Testis (tissue), 2 donors: ENCODE measurements around the gene CHI3L1.

Source experiments
- CTCF ChIP-seq, 3 experiments: fragments of 450-650 bp in 2 of 3; fragments of 200-600 bp in 1 of 3; sonication (generic) in 1 of 3; IDR thresholded peaks; one replicate each; pipeline ENCODE4 v1.5.1; 2016 to 2019; ENCODE audit warnings: antibody characterized with exemption in 3 of 3, mild to moderate bottlenecking in 2 of 3, moderate library complexity in 1 of 3
- POLR2A ChIP-seq: fragments of 450-650 bp; IDR thresholded peaks from one replicate; pipeline ENCODE4 v1.6.1; 2017; ENCODE audit warnings: antibody characterized with exemption, mild to moderate bottlenecking, moderate library complexity

GRCh38 chr1:203168991-203169390, 17.5 kb downstream of the CHI3L1 start:
- TF ChIP-seq CTCF (IDR thresholded peaks at IDR 0.05): no peak
- TF ChIP-seq POLR2A: no peak
